A549 (cell line): ENCODE data around the gene SMIM14.

Source experiments
- CTCF ChIP-seq: fragments of >200 bp; sonication (Bioruptor Twin); formaldehyde crosslinking; IDR thresholded peaks from 3 replicates; pipeline ENCODE4 v1.5.1; 2016
- POLR2A ChIP-seq: IDR thresholded peaks from 2 replicates; pipeline ENCODE4 v1.6.1; 2012; ENCODE audit warnings: mild to moderate bottlenecking, low read length

DNA sequence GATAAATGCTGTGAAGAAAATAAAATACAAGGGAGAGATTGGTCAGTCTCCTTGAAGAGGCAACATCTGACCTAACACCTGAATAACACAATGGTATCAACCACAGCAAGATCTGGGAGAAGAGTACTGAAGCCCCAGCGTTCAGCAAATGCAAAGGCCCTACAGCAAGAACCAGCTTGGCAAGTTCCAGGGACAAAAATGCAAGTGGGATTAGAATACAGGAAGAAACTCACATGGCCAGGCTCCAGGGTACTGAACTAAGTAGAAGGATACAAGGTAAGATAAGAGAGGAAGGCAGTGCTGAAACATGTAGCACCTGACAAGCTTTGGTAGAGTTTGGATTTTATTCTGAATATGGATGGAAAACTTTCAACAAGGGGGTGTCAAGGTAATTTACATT lies 3.6 kb downstream of the SMIM14 start:
- TF ChIP-seq CTCF (no peak), POLR2A (no peak)
